WI38 (cell line): ENCODE measurements around the gene TSSK6.
A peak's percentile ranks its signal among the peaks of the same experiment; 100 is the strongest.
"Not testable (repeated sequence)": the region's sequence is repeated elsewhere in the genome, so short reads cannot be mapped to it uniquely, and the experiment has no call there.

ENCODE experiments used
- H3K4me3 ChIP-seq: 2 replicates; pipeline ENCODE4 v1.5.1; 2011; ENCODE audit warnings: low read depth, mild to moderate bottlenecking, control low read depth, low read length
- CTCF ChIP-seq: IDR thresholded peaks from 2 replicates; pipeline ENCODE4 v1.5.1; 2012; ENCODE audit warnings: low read depth, mild to moderate bottlenecking, control low read depth, low read length

The TSSK6 gene

GRCh38 chr19:19480688-19481087, 34.7 kb downstream of the TSSK6 start:
- H3K4me3 ChIP-seq, result no peak overlapping the region
- TF ChIP-seq CTCF, result no peak

- TF ChIP-seq CTCF, result no peak
- H3K4me3 ChIP-seq, result no peak overlapping the region
Measured at GRCh38 chr19:19477705-19478383, 37.5 kb downstream of the TSSK6 start.

GRCh38 chr19:19475849-19476828, 39.2 kb downstream of the TSSK6 start:
- no peak overlapping the region for H3K4me3 ChIP-seq
- TF ChIP-seq CTCF, result peak; percentile 47

GRCh38 chr19:19475015-19475765, 40.2 kb downstream of the TSSK6 start:
- no peak for TF ChIP-seq CTCF

GRCh38 chr19:19472106-19472505, 43.2 kb downstream of the TSSK6 start:
- H3K4me3 ChIP-seq, result not testable (repeated sequence)

More at GRCh38 chr19:19475015-19475765, 40.2 kb downstream of the TSSK6 start:
- H3K4me3 ChIP-seq, result no peak overlapping the region

- TF ChIP-seq CTCF, result no peak
- H3K4me3 ChIP-seq, result no peak overlapping the region
Measured at GRCh38 chr19:19471682-19472081, 43.7 kb downstream of the TSSK6 start.

- no peak for TF ChIP-seq CTCF
- no peak overlapping the region for H3K4me3 ChIP-seq
Measured at GRCh38 chr19:19470579-19470978, 44.8 kb downstream of the TSSK6 start.
